ENCODE results near the gene MGRN1.

- TF ChIP-seq CTCF (IDR thresholded peaks at IDR 0.05) (no peak), POLR2A (IDR thresholded peaks at IDR 0.05) (no peak), EP300 (IDR thresholded peaks at IDR 0.05) (no peak)
Measured at GRCh38 chr16:4689091-4689671, 64.6 kb downstream of the MGRN1 start.

All from ovary (tissue), 3 donors.